ENCODE results near the gene IQCH.

The IQCH gene

GRCh38 chr15:67463488-67463887 is 208.9 kb downstream of the IQCH start:
- no peaks in the 10 kb centered on the region; the same call in 1 of the 2 replicates for H3K9me3 ChIP-seq (ENCODE audit: control insufficient read depth, insufficient read depth, low read length)
- H3K27ac ChIP-seq (ENCODE audit: low read length): no peak overlapping the region
- no peaks in the 10 kb centered on the region; the same call in 1 of the 2 replicates for H3K4me1 ChIP-seq (ENCODE audit: control insufficient read depth, insufficient read depth, low read length)
- no peaks in the 10 kb centered on the region for H3K36me3 ChIP-seq (ENCODE audit: control insufficient read depth, insufficient read depth, low read length)
- no peak for DNase-seq (ENCODE audit: low read depth, low spot score)
- H3K27me3 ChIP-seq (ENCODE audit: control insufficient read depth, insufficient read depth, low read length): no peaks in the 10 kb centered on the region
- no peak overlapping the region for H3K4me3 ChIP-seq (ENCODE audit: low read length)

- H3K27me3 ChIP-seq (ENCODE audit: control insufficient read depth, insufficient read depth, low read length): no peaks in the 10 kb centered on the region
- WGBS (ENCODE audit: insufficient coverage, insufficient read length): no CpG with 5 or more reads among the region's 12 CpGs
- H3K36me3 ChIP-seq (ENCODE audit: control insufficient read depth, insufficient read depth, low read length): no peaks in the 10 kb centered on the region
- H3K4me1 ChIP-seq (ENCODE audit: control insufficient read depth, insufficient read depth, low read length): no peaks in the 10 kb centered on the region; the same call in 1 of the 2 replicates
- DNase-seq (ENCODE audit: low read depth, low spot score): no peak
- no peak overlapping the region for H3K27ac ChIP-seq (ENCODE audit: low read length)
- no peaks in the 10 kb centered on the region for H3K9me3 ChIP-seq (ENCODE audit: control insufficient read depth, insufficient read depth, low read length)
- H3K4me3 ChIP-seq (ENCODE audit: low read length): no peak overlapping the region
These were observed 210.8 kb downstream of the IQCH start for GRCh38 chr15:67465196-67465952.

- no peak for DNase-seq (ENCODE audit: low read depth, low spot score)
- Histone ChIP-seq H3K9me3 (ENCODE audit: control insufficient read depth, insufficient read depth, low read length) (no peaks in the 10 kb centered on the region), H3K36me3 (ENCODE audit: control insufficient read depth, insufficient read depth, low read length) (no peaks in the 10 kb centered on the region), H3K27ac (ENCODE audit: low read length) (no peak overlapping the region), H3K4me3 (ENCODE audit: low read length) (no peak overlapping the region), H3K4me1 (ENCODE audit: control insufficient read depth, insufficient read depth, low read length) (no peaks in the 10 kb centered on the region), H3K27me3 (ENCODE audit: control insufficient read depth, insufficient read depth, low read length) (no peaks in the 10 kb centered on the region)
- WGBS (ENCODE audit: insufficient coverage, insufficient read length): no CpG with 5 or more reads among the region's 3 CpGs
These were observed 213.8 kb downstream of the IQCH start for GRCh38 chr15:67468416-67468815.

- no CpG with 5 or more reads among the region's 3 CpGs for WGBS (ENCODE audit: insufficient coverage, insufficient read length)
- no peak overlapping the region for H3K27ac ChIP-seq (ENCODE audit: low read length)
These were observed 215.1 kb downstream of the IQCH start for GRCh38 chr15:67469680-67470079.

GRCh38 chr15:67472957-67473356 is 218.4 kb downstream of the IQCH start:
- DNase-seq (ENCODE audit: low read depth, low spot score): no peak
- no peak overlapping the region for H3K27ac ChIP-seq (ENCODE audit: low read length)
- no peaks in the 10 kb centered on the region for H3K4me1 ChIP-seq (ENCODE audit: control insufficient read depth, insufficient read depth, low read length)
- no peaks in the 10 kb centered on the region for H3K9me3 ChIP-seq (ENCODE audit: control insufficient read depth, insufficient read depth, low read length)
- H3K4me3 ChIP-seq (ENCODE audit: low read length): no peak overlapping the region
- WGBS (ENCODE audit: insufficient coverage, insufficient read length): no CpG with 5 or more reads among the region's 1 CpG
- no peaks in the 10 kb centered on the region for H3K36me3 ChIP-seq (ENCODE audit: control insufficient read depth, insufficient read depth, low read length)
- H3K27me3 ChIP-seq (ENCODE audit: control insufficient read depth, insufficient read depth, low read length): no peaks in the 10 kb centered on the region

More at GRCh38 chr15:67469680-67470079, 215.1 kb downstream of the IQCH start:
- no peak for DNase-seq (ENCODE audit: low read depth, low spot score)
- no peaks in the 10 kb centered on the region for H3K27me3 ChIP-seq (ENCODE audit: control insufficient read depth, insufficient read depth, low read length)
- H3K4me1 ChIP-seq (ENCODE audit: control insufficient read depth, insufficient read depth, low read length): no peaks in the 10 kb centered on the region
- H3K36me3 ChIP-seq (ENCODE audit: control insufficient read depth, insufficient read depth, low read length): no peaks in the 10 kb centered on the region
- no peaks in the 10 kb centered on the region for H3K9me3 ChIP-seq (ENCODE audit: control insufficient read depth, insufficient read depth, low read length)
- no peak overlapping the region for H3K4me3 ChIP-seq (ENCODE audit: low read length)

- H3K4me1 ChIP-seq (ENCODE audit: control insufficient read depth, insufficient read depth, low read length): no peaks in the 10 kb centered on the region
- no peak for DNase-seq (ENCODE audit: low read depth, low spot score)
- H3K4me3 ChIP-seq (ENCODE audit: low read length): no peak overlapping the region
- H3K27ac ChIP-seq (ENCODE audit: low read length): no peak overlapping the region
- H3K27me3 ChIP-seq (ENCODE audit: control insufficient read depth, insufficient read depth, low read length): no peaks in the 10 kb centered on the region
- WGBS (ENCODE audit: insufficient coverage, insufficient read length): no CpG with 5 or more reads among the region's 5 CpGs
- no peaks in the 10 kb centered on the region for H3K9me3 ChIP-seq (ENCODE audit: control insufficient read depth, insufficient read depth, low read length)
- H3K36me3 ChIP-seq (ENCODE audit: control insufficient read depth, insufficient read depth, low read length): no peaks in the 10 kb centered on the region
These were observed 220.0 kb downstream of the IQCH start for GRCh38 chr15:67474405-67475110.

GRCh38 chr15:67479781-67480505 is 225.4 kb downstream of the IQCH start:
- Histone ChIP-seq H3K36me3 (ENCODE audit: control insufficient read depth, insufficient read depth, low read length) (no peaks in the 10 kb centered on the region), H3K4me1 (ENCODE audit: control insufficient read depth, insufficient read depth, low read length) (no peaks in the 10 kb centered on the region), H3K4me3 (ENCODE audit: low read length) (no peak overlapping the region), H3K27ac (ENCODE audit: low read length) (no peak overlapping the region), H3K9me3 (ENCODE audit: control insufficient read depth, insufficient read depth, low read length) (no peaks in the 10 kb centered on the region), H3K27me3 (ENCODE audit: control insufficient read depth, insufficient read depth, low read length) (no peaks in the 10 kb centered on the region)
- WGBS (ENCODE audit: insufficient coverage, insufficient read length): no CpG with 5 or more reads among the region's 5 CpGs
- DNase-seq (ENCODE audit: low read depth, low spot score): no peak

GRCh38 chr15:67480741-67481140 is 226.2 kb downstream of the IQCH start:
- Histone ChIP-seq H3K4me1 (ENCODE audit: control insufficient read depth, insufficient read depth, low read length) (no peaks in the 10 kb centered on the region), H3K27me3 (ENCODE audit: control insufficient read depth, insufficient read depth, low read length) (no peaks in the 10 kb centered on the region), H3K4me3 (ENCODE audit: low read length) (no peak overlapping the region), H3K27ac (ENCODE audit: low read length) (no peak overlapping the region), H3K9me3 (ENCODE audit: control insufficient read depth, insufficient read depth, low read length) (no peaks in the 10 kb centered on the region), H3K36me3 (ENCODE audit: control insufficient read depth, insufficient read depth, low read length) (no peaks in the 10 kb centered on the region)
- DNase-seq (ENCODE audit: low read depth, low spot score): no peak
- no CpG with 5 or more reads among the region's 1 CpG for WGBS (ENCODE audit: insufficient coverage, insufficient read length)

- H3K27me3 ChIP-seq (ENCODE audit: control insufficient read depth, insufficient read depth, low read length): no peaks in the 10 kb centered on the region
- no peaks in the 10 kb centered on the region for H3K4me1 ChIP-seq (ENCODE audit: control insufficient read depth, insufficient read depth, low read length)
- no peaks in the 10 kb centered on the region for H3K9me3 ChIP-seq (ENCODE audit: control insufficient read depth, insufficient read depth, low read length)
- H3K36me3 ChIP-seq (ENCODE audit: control insufficient read depth, insufficient read depth, low read length): no peaks in the 10 kb centered on the region
- DNase-seq (ENCODE audit: low read depth, low spot score): no peak
- no CpG with 5 or more reads among the region's 2 CpGs for WGBS (ENCODE audit: insufficient coverage, insufficient read length)
- H3K4me3 ChIP-seq (ENCODE audit: low read length): no peak overlapping the region
- no peak overlapping the region for H3K27ac ChIP-seq (ENCODE audit: low read length)
These were observed 227.1 kb downstream of the IQCH start for GRCh38 chr15:67481680-67482079.

- Histone ChIP-seq H3K4me3 (ENCODE audit: low read length) (no peak overlapping the region), H3K4me1 (ENCODE audit: control insufficient read depth, insufficient read depth, low read length) (no peaks in the 10 kb centered on the region), H3K9me3 (ENCODE audit: control insufficient read depth, insufficient read depth, low read length) (no peaks in the 10 kb centered on the region), H3K27me3 (ENCODE audit: control insufficient read depth, insufficient read depth, low read length) (no peaks in the 10 kb centered on the region), H3K36me3 (ENCODE audit: control insufficient read depth, insufficient read depth, low read length) (no peaks in the 10 kb centered on the region), H3K27ac (ENCODE audit: low read length) (no peak overlapping the region)
- WGBS (ENCODE audit: insufficient coverage, insufficient read length): no CpG with 5 or more reads among the region's 1 CpG
- no peak for DNase-seq (ENCODE audit: low read depth, low spot score)
These were observed 241.0 kb downstream of the IQCH start for GRCh38 chr15:67495585-67495984.

Data from iPS DF 6.9 (cell line).